HG02973 (cell line): ENCODE measurements around the gene SLC26A2.
A peak's percentile ranks its signal among the peaks of the same experiment; 100 is the strongest.

Experiments used
- ATAC-seq: cut with Tn5 transposase; IDR thresholded peaks from one replicate; pipeline ENCODE4 v1.9.1; 2021; ENCODE audit warnings: moderate library complexity; ENCODE audit not compliant: unreplicated experiment

The SLC26A2 gene

GRCh38 chr5:149960272-149961185 lies at the start of gene SLC26A2:
Gene SLC26A2, plus strand, starts transcription at chr5:149960758. Its CDS starts 16,895 bp downstream, at chr5:149977653.
- peak; percentile 99 for ATAC-seq

GRCh38 chr5:149911031-149911430 lies 49.5 kb upstream of the SLC26A2 start:
- no peak for ATAC-seq

- ATAC-seq: no peak
These were observed 48.2 kb upstream of the SLC26A2 start for GRCh38 chr5:149912226-149912871.

GRCh38 chr5:149913436-149914419 lies 46.8 kb upstream of the SLC26A2 start:
- ATAC-seq: no peak

- no peak for ATAC-seq
These were observed 44.9 kb upstream of the SLC26A2 start for GRCh38 chr5:149915392-149916260.

GRCh38 chr5:149916334-149917072 lies 44.1 kb upstream of the SLC26A2 start:
- no peak for ATAC-seq

- no peak for ATAC-seq
These were observed 43.4 kb upstream of the SLC26A2 start for GRCh38 chr5:149917073-149917676.

- ATAC-seq: no peak
These were observed 39.0 kb upstream of the SLC26A2 start for GRCh38 chr5:149921597-149921996.

GRCh38 chr5:149922950-149923349 lies 37.6 kb upstream of the SLC26A2 start:
- no peak for ATAC-seq

GRCh38 chr5:149924486-149924885 lies 36.1 kb upstream of the SLC26A2 start:
- no peak for ATAC-seq

- ATAC-seq: no peak
These were observed 30.4 kb upstream of the SLC26A2 start for GRCh38 chr5:149930043-149930748.

GRCh38 chr5:149930749-149931574 lies 29.6 kb upstream of the SLC26A2 start:
- no peak for ATAC-seq

GRCh38 chr5:149931992-149932436 lies 28.5 kb upstream of the SLC26A2 start:
- no peak for ATAC-seq

- ATAC-seq: no peak
These were observed 27.9 kb upstream of the SLC26A2 start for GRCh38 chr5:149932445-149933350.

GRCh38 chr5:149935431-149935901 lies 25.1 kb upstream of the SLC26A2 start:
- no peak for ATAC-seq

- ATAC-seq: no peak
These were observed 24.4 kb upstream of the SLC26A2 start for GRCh38 chr5:149936044-149936699.
